HG03045 (cell line): ENCODE results near the gene ZNF20.
"Not testable (repeated sequence)": the region's sequence is repeated elsewhere in the genome, so short reads cannot be mapped to it uniquely, and the experiment has no call there.

Source experiments
- ATAC-seq: cut with Tn5 transposase; IDR thresholded peaks from one replicate; pipeline ENCODE4 v1.9.1; 2021; ENCODE audit warnings: mild to moderate bottlenecking, moderate library complexity; ENCODE audit not compliant: unreplicated experiment

Gene ZNF20

DNA sequence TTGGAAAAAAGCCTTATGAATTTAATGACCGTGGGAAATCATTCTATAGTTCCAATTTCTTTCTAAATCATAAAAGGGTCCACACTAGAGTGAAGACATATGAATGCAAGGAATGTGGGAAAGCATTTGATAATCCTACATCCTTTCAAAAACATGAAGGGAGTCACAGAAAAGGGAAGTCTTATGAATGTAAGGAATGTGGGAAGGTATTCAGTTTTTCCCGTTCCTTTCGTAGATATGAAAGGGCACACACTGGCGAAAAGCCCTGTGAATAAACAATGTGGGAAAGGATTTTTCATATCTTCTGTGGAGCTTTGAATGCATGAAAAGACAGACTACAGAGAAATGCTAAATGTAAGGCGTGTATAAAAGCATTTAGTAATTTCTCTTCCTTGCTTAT, 27.0 kb downstream of the ZNF20 start:
- no peak for ATAC-seq

- ATAC-seq: no peak
Observed at GRCh38 chr19:12112701-12113100, 27.4 kb downstream of the ZNF20 start.

GRCh38 chr19:12111943-12112637, 28.1 kb downstream of the ZNF20 start:
- no peak for ATAC-seq

- no peak for ATAC-seq
Observed at GRCh38 chr19:12111176-12111575, 29.0 kb downstream of the ZNF20 start.

DNA sequence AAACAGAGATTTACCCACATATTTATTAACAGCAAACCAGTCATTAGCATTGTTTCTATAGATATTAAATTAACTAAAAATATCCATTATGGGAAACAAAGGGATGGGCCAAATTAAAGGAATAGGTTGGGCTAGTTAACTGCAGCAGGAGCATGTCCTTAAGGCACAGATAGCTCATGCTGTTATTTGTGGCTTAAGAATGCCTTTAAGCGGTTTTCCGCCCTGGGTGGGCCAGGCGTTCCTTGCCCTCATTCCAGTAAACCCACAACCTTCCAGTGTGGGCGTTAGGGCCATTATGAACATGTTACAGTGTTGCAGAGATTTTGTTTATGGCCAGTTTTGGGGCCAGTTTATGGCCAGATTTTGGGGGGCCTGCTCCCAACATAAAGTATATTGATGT, 36.2 kb downstream of the ZNF20 start:
- ATAC-seq: not testable (repeated sequence)

GRCh38 chr19:12098040-12098439, 42.1 kb downstream of the ZNF20 start:
- ATAC-seq: no peak

DNA sequence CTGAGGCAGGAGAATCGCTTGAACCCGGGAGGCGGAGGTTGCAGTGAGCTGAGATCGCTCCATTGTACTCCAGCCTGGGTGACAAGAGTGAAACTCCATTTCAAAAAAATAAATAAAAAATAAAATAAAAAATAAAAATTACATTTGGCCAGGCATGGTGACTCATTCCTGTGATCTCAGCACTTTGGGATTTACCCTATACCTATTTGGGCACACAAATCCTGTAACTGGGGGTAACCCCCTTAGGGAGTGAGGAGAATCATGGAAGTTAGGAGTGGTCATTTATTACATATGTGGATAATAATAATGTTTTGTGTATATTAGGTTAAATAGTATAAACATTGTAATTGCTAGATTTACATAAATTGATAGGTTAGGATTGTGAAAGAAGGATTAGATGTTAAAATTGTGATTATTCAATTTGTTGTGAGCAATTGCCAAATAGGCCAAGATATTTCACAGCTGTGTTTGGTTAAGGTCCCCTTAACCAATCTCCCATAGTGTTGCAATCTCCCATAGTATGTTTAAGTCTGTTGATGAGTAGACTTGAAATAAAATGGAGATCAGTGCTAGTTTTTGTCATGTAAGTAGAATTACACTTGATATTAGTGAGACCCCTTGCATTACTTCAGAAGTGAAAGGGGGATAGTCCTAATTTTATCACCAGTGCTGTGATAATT, 44.9 kb downstream of the ZNF20 start:
- ATAC-seq: no peak

DNA sequence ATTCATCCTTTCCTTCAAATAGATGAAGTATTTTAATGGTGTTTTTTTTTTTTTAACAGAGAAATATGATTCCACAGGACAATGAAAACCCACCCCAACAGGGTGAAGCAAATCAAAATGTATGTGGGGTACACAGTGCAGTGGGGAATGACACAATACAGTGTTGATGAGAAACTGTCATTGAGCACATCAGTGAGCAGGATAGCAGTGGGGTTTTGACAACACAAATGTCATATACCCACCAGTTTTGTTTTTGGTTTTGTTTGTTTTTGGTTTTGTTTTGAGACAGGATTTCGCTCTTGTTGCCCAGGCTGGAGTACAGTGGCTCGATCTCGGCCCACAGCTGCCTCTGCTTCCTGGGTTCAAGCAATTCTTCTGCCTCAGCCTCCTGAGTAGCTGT, 46.4 kb downstream of the ZNF20 start:
- no peak for ATAC-seq

GRCh38 chr19:12092956-12093355, 47.2 kb downstream of the ZNF20 start:
- ATAC-seq: no peak

DNA sequence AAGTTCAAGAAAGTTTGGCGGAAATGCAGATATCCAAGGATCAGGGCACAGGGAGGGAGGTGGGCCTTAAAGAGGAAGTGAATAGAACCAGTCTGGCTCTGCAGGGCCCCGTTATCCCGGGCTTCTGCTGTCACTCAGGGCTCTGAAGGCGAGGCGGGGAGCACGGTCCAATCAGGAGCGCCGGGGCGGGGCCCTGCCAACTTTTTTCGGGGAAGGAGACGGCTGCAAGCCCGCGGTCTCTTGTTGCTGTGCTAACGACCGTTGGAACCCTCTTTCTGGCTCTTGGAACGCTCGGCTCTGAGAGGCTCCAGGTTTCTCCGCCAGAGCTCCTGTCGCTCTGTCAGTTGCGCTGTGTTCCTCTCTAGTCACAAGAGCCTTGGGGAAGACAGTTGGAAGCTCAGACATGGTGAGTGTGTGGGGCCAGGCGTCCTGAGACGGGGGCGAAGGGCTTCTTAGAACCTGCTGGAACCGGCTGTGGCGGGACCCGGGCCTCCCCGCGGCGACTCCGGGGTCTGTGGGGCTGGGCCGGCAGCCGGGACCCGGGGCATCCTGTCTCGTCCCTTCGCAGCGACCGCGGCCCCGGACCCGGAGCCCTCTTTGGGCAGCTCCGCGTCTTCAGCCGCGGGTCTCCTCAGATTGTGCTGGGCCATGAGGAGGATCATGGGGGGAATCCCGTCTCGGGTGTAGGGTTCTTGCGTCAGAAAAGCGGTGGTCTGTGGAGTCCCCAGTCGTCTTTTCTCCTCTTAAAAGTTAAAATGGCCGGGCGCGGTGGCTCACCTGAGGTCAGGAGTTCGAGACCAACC, 47.9 kb downstream of the ZNF20 start:
- ATAC-seq: no peak

GRCh38 chr19:12090807-12091206, 49.3 kb downstream of the ZNF20 start:
- no peak for ATAC-seq

- no peak for ATAC-seq
Observed at GRCh38 chr19:12085074-12085818, 54.9 kb downstream of the ZNF20 start.

DNA sequence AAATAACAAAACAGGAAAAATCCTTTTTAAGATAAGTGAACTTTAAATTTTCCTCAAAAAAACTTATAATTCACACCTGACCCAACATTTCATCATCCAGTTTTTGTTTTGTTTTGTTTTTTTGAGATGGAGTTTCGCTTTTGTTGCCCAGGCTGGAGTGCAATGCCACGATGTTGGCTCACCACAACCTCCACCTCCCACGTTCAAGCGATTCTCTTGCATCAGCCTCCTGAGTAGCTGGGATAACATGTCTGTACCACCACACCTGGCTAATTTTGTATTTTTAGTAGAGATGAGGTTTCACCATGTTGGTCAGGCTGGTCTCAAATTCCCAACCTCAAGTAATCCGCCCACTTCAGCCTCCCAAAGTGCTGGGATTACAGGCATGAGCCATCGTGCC, 56.8 kb downstream of the ZNF20 start:
- not testable (repeated sequence) for ATAC-seq
